ENCODE data around the gene PXDN. TPM values are rescaled to one million over a fixed set of nuclear protein-coding genes. Genes with fewer than 3 reads are reported as not detected.

PXDN gene
- total and polyA plus RNA-seq, 9 of the 15 experiments (the other 6 are each of a cell fraction or from before 2014, with no cell fraction given) = 0.49 TPM; not detected in 8

GRCh38 chr2:1692342-1692741, 52.0 kb downstream of the PXDN start (continued):
- TF ChIP-seq PRPF4 (IDR thresholded peaks at IDR 0.05; ENCODE audit: insufficient read depth, low read depth, low read length, poor library complexity, severe bottlenecking) = no peak

GRCh38 chr2:1691366-1691765, 52.9 kb downstream of the PXDN start:
- Histone ChIP-seq H2AFZ (ENCODE audit: low read depth, low read length) (no peak overlapping the region), H3K27me3 (ENCODE audit: control insufficient read depth in 2 of 2, insufficient read depth in 2 of 2, low read length in 2 of 2) (peaks cover 2 to 40% of the 10 kb centered on the region in 2 experiments; a peak in 4 of 5 replicates), H3K9ac (ENCODE audit: insufficient read depth in 1 of 2, low read depth in 2 of 2, low read length in 2 of 2) (no peak overlapping the region), H3K36me3 (ENCODE audit: control insufficient read depth, insufficient read depth, low read length) (no peaks in the 10 kb centered on the region), H3K79me2 (ENCODE audit: control insufficient read depth, insufficient read depth, low read length) (no peaks in the 10 kb centered on the region), H3K4me3 (no peak overlapping the region), H3K4me1 (replicated peaks in 1 of 2; ENCODE audit: control insufficient read depth in 2 of 2, insufficient read depth in 2 of 2, low read length in 2 of 2) (no peaks in the 10 kb centered on the region), H4K20me1 (replicated peaks; ENCODE audit: control insufficient read depth, insufficient read depth, low read length) (no peaks in the 10 kb centered on the region), H3K27ac (ENCODE audit: extremely low read depth, low read depth, low read length) (no peak overlapping the region), H3K9me3 (replicated peaks; ENCODE audit: control insufficient read depth, insufficient read depth, low read depth, low read length) (no peaks in the 10 kb centered on the region), H3K9me1 (ENCODE audit: control insufficient read depth, insufficient read depth, low read length) (no peaks in the 10 kb centered on the region), H3K4me2 (ENCODE audit: insufficient read depth, low read length) (no peak overlapping the region)
- no peak for ATAC-seq
- no peak for FAIRE-seq
- ChIA-PET CTCF (ENCODE audit: low intra/inter-chr PET ratio) (no interaction called here), POLR2A (no interaction called here)
- DNase-seq (ENCODE audit: extremely low read depth in 1 of 4, low spot score in 3 of 4) = no peak
- intact Hi-C loops (cut with micrococcal nuclease) (no loop called here), in situ Hi-C loops (cut with MboI) (no loop called here)
- BruUV-seq (replicated peaks) = no TSS peak
- 0% methylated on average over 9 of the region's 9 CpGs for WGBS (ENCODE audit: insufficient coverage, low coverage, missing lambda C conversion rate)
- TF ChIP-seq ZBTB7A (IDR thresholded peaks at IDR 0.05; ENCODE audit: borderline replicate concordance, control insufficient read depth, low read depth, low read length) (no peak), CHD4 (IDR thresholded peaks at IDR 0.05; ENCODE audit: insufficient read depth, insufficient replicate concordance, low read depth, low read length, poor library complexity, severe bottlenecking) (no peak), CTCF (IDR thresholded peaks at IDR 0.05 in 2 of 3, conservative IDR thresholded peaks at IDR 0.05 in 1 of 3; ENCODE audit: insufficient read depth in 2 of 3, low read depth in 1 of 3, low read length in 3 of 3) (no peak), PHTF2 (CRISPR knock-in tag; IDR thresholded peaks at IDR 0.05) (no peak), ZNF140 (CRISPR knock-in tag; IDR thresholded peaks at IDR 0.05) (no peak), CEBPG (CRISPR knock-in tag; IDR thresholded peaks at IDR 0.05) (no peak), CEBPG (tag; conservative IDR thresholded peaks at IDR 0.05 in 1 of 2, IDR thresholded peaks at IDR 0.05 in 1 of 2) (no peak), ZNF583 (CRISPR knock-in tag; IDR thresholded peaks at IDR 0.05) (no peak), ZNF644 (tag; IDR thresholded peaks at IDR 0.05; ENCODE audit: low read depth) (no peak), TCF3 (CRISPR knock-in tag; IDR thresholded peaks at IDR 0.05) (no peak), CHD1 (IDR thresholded peaks at IDR 0.05; ENCODE audit: low read length) (no peak), POLR2H (tag; IDR thresholded peaks at IDR 0.05; ENCODE audit: low read depth) (no peak), TCF7L2 (IDR thresholded peaks at IDR 0.05; ENCODE audit: low read depth, low read length) (no peak), TRIM25 (IDR thresholded peaks at IDR 0.05; ENCODE audit: borderline replicate concordance) (no peak), ZNF282 (CRISPR knock-in tag; IDR thresholded peaks at IDR 0.05) (no peak), MAZ (CRISPR knock-in tag; conservative IDR thresholded peaks at IDR 0.05 in 1 of 2, IDR thresholded peaks at IDR 0.05 in 1 of 2) (no peak), TRIM28 (IDR thresholded peaks at IDR 0.05) (no peak), ZKSCAN8 (CRISPR knock-in tag; IDR thresholded peaks at IDR 0.05) (no peak), HDAC6 (IDR thresholded peaks at IDR 0.05; ENCODE audit: low read depth, low read length) (no peak)

All from K562 (cell line).